Hematopoietic multipotent progenitor cell treated with erythropoietin and hydrocortisone succinate and interleukin-3 and kit ligand, for 17 days (in vitro differentiated cells): ENCODE data around the gene SLC39A11.
"Not testable (repeated sequence)": the region's sequence is repeated elsewhere in the genome, so short reads cannot be mapped to it uniquely, and the experiment has no call there.

Experiments
- DNase-seq: peaks from one replicate; pipeline ENCODE4 v3.0.0-alpha.2; 2015; ENCODE audit warnings: low spot score

The SLC39A11 gene

GRCh38 chr17:73007407-73007806 is 85.1 kb downstream of the SLC39A11 start:
- DNase-seq: no peak

- no peak for DNase-seq
Measured at GRCh38 chr17:73005360-73005759, 87.1 kb downstream of the SLC39A11 start.

GRCh38 chr17:73003487-73003886 is 89.0 kb downstream of the SLC39A11 start:
- no peak for DNase-seq

GRCh38 chr17:73000832-73001231 is 91.7 kb downstream of the SLC39A11 start:
- DNase-seq: no peak

- DNase-seq: not testable (repeated sequence)
Measured at GRCh38 chr17:72999474-72999873, 93.0 kb downstream of the SLC39A11 start.

- DNase-seq: no peak
Measured at GRCh38 chr17:72998343-72998742, 94.1 kb downstream of the SLC39A11 start.

- DNase-seq: no peak
Measured at GRCh38 chr17:72997559-72997958, 94.9 kb downstream of the SLC39A11 start.

GRCh38 chr17:72996791-72997190 is 95.7 kb downstream of the SLC39A11 start:
- DNase-seq: no peak

- DNase-seq: no peak
Measured at GRCh38 chr17:72995008-72995656, 97.4 kb downstream of the SLC39A11 start.

- DNase-seq: not testable (repeated sequence)
Measured at GRCh38 chr17:72992783-72993467, 99.6 kb downstream of the SLC39A11 start.

GRCh38 chr17:72991651-72992050 is 100.8 kb downstream of the SLC39A11 start:
- DNase-seq: no peak

- no peak for DNase-seq
Measured at GRCh38 chr17:72989074-72989610, 103.3 kb downstream of the SLC39A11 start.

GRCh38 chr17:72988451-72988850 is 104.0 kb downstream of the SLC39A11 start:
- no peak for DNase-seq

GRCh38 chr17:72987166-72987565 is 105.3 kb downstream of the SLC39A11 start:
- DNase-seq: no peak

GRCh38 chr17:72985882-72986720 is 106.4 kb downstream of the SLC39A11 start:
- peak; percentile 60 for DNase-seq

GRCh38 chr17:72984926-72985325 is 107.6 kb downstream of the SLC39A11 start:
- no peak for DNase-seq

- DNase-seq: no peak
Measured at GRCh38 chr17:72984145-72984925, 108.2 kb downstream of the SLC39A11 start.

GRCh38 chr17:72982680-72983079 is 109.8 kb downstream of the SLC39A11 start:
- no peak for DNase-seq

GRCh38 chr17:72978593-72979218 is 113.8 kb downstream of the SLC39A11 start:
- DNase-seq: no peak

GRCh38 chr17:72977771-72978417 is 114.6 kb downstream of the SLC39A11 start:
- DNase-seq: no peak
